IPS-18a (cell line): Measurements from ENCODE around the gene PDGFB.

ENCODE experiments used
- H3K27ac ChIP-seq: one replicate; pipeline ENCODE4 v1.5.1; 2013; ENCODE audit warnings: low read length
- H3K27me3 ChIP-seq: one replicate; pipeline ENCODE4 v1.6.1; 2013; ENCODE audit warnings: mild to moderate bottlenecking, low read length; ENCODE audit not compliant: control insufficient read depth, insufficient read depth
- H3K36me3 ChIP-seq: one replicate; pipeline ENCODE4 v1.6.1; 2013; ENCODE audit warnings: low read depth, low read length; ENCODE audit not compliant: control insufficient read depth
- H3K4me1 ChIP-seq: one replicate; pipeline ENCODE4 v1.6.1; 2013; ENCODE audit warnings: low read depth, low read length; ENCODE audit not compliant: control insufficient read depth
- H3K4me3 ChIP-seq: one replicate; pipeline ENCODE4 v1.5.1; 2013; ENCODE audit warnings: low read length
- H3K9ac ChIP-seq: one replicate; pipeline ENCODE4 v1.6.1; 2013; ENCODE audit warnings: mild to moderate bottlenecking, low read length, moderate library complexity
- H3K9me3 ChIP-seq: one replicate; pipeline ENCODE4 v1.6.1; 2013; ENCODE audit warnings: low read depth, low read length; ENCODE audit not compliant: control insufficient read depth

PDGFB gene

GRCh38 chr22:39284142-39284980 lies 39.6 kb upstream of the PDGFB start:
- Histone ChIP-seq H3K9ac (no peak overlapping the region), H3K4me3 (no peak overlapping the region), H3K27ac (no peak overlapping the region), H3K36me3 (no peaks in the 10 kb centered on the region), H3K9me3 (no peaks in the 10 kb centered on the region), H3K4me1 (peaks cover 10% of the 10 kb centered on the region), H3K27me3 (no peaks in the 10 kb centered on the region)

GRCh38 chr22:39283322-39284141 lies 38.8 kb upstream of the PDGFB start:
- Histone ChIP-seq H3K36me3 (no peaks in the 10 kb centered on the region), H3K27ac (no peak overlapping the region), H3K27me3 (no peaks in the 10 kb centered on the region), H3K4me1 (peaks cover 11% of the 10 kb centered on the region), H3K9ac (no peak overlapping the region), H3K4me3 (no peak overlapping the region), H3K9me3 (no peaks in the 10 kb centered on the region)

- Histone ChIP-seq H3K4me1 (peaks cover 11% of the 10 kb centered on the region), H3K36me3 (no peaks in the 10 kb centered on the region), H3K9ac (no peak overlapping the region), H3K27ac (no peak overlapping the region), H3K4me3 (no peak overlapping the region), H3K27me3 (no peaks in the 10 kb centered on the region), H3K9me3 (no peaks in the 10 kb centered on the region)
These were observed 38.0 kb upstream of the PDGFB start for GRCh38 chr22:39282645-39283321.

- Histone ChIP-seq H3K9ac (no peak overlapping the region), H3K27ac (no peak overlapping the region), H3K9me3 (no peaks in the 10 kb centered on the region), H3K27me3 (no peaks in the 10 kb centered on the region), H3K36me3 (no peaks in the 10 kb centered on the region), H3K4me3 (no peak overlapping the region), H3K4me1 (peaks cover 11% of the 10 kb centered on the region)
These were observed 36.3 kb upstream of the PDGFB start for GRCh38 chr22:39281126-39281525.

- Histone ChIP-seq H3K27me3 (no peaks in the 10 kb centered on the region), H3K9ac (no peak overlapping the region), H3K36me3 (no peaks in the 10 kb centered on the region), H3K4me1 (peaks cover 11% of the 10 kb centered on the region), H3K27ac (no peak overlapping the region), H3K9me3 (no peaks in the 10 kb centered on the region), H3K4me3 (no peak overlapping the region)
These were observed 35.5 kb upstream of the PDGFB start for GRCh38 chr22:39280250-39280649.

- no peaks in the 10 kb centered on the region for H3K36me3 ChIP-seq
- no peak overlapping the region for H3K9ac ChIP-seq
- H3K27ac ChIP-seq = no peak overlapping the region
- H3K4me3 ChIP-seq = no peak overlapping the region
- H3K9me3 ChIP-seq = no peaks in the 10 kb centered on the region
- no peaks in the 10 kb centered on the region for H3K27me3 ChIP-seq
- H3K4me1 ChIP-seq = peaks cover 11% of the 10 kb centered on the region
These were observed 34.5 kb upstream of the PDGFB start for GRCh38 chr22:39279170-39279850.

GRCh38 chr22:39278040-39278439 lies 33.3 kb upstream of the PDGFB start:
- Histone ChIP-seq H3K9ac (no peak overlapping the region), H3K9me3 (no peaks in the 10 kb centered on the region), H3K4me1 (peaks cover 11% of the 10 kb centered on the region), H3K27me3 (no peaks in the 10 kb centered on the region), H3K36me3 (no peaks in the 10 kb centered on the region), H3K27ac (no peak overlapping the region), H3K4me3 (no peak overlapping the region)

GRCh38 chr22:39277142-39277607 lies 32.4 kb upstream of the PDGFB start:
- Histone ChIP-seq H3K9ac (no peak overlapping the region), H3K9me3 (no peaks in the 10 kb centered on the region), H3K27ac (no peak overlapping the region), H3K36me3 (no peaks in the 10 kb centered on the region), H3K4me1 (peaks cover 11% of the 10 kb centered on the region), H3K27me3 (no peaks in the 10 kb centered on the region), H3K4me3 (no peak overlapping the region)

- H3K9me3 ChIP-seq = no peaks in the 10 kb centered on the region
- H3K36me3 ChIP-seq = no peaks in the 10 kb centered on the region
- H3K9ac ChIP-seq = no peak overlapping the region
- H3K27ac ChIP-seq = no peak overlapping the region
- no peaks in the 10 kb centered on the region for H3K27me3 ChIP-seq
- H3K4me3 ChIP-seq = no peak overlapping the region
- H3K4me1 ChIP-seq = peaks cover 11% of the 10 kb centered on the region
These were observed 31.8 kb upstream of the PDGFB start for GRCh38 chr22:39276440-39277141.

GRCh38 chr22:39275814-39276439 lies 31.1 kb upstream of the PDGFB start:
- H3K27ac ChIP-seq = no peak overlapping the region
- H3K4me1 ChIP-seq = peaks cover 8% of the 10 kb centered on the region
- no peak overlapping the region for H3K9ac ChIP-seq
- no peaks in the 10 kb centered on the region for H3K27me3 ChIP-seq
- H3K9me3 ChIP-seq = no peaks in the 10 kb centered on the region
- no peak overlapping the region for H3K4me3 ChIP-seq
- H3K36me3 ChIP-seq = no peaks in the 10 kb centered on the region
